Gastrocnemius medialis (tissue), 4 donors: ENCODE data around the gene SIRPA. TPM values are rescaled to one million over a fixed set of nuclear protein-coding genes. Genes with fewer than 3 reads are reported as not detected.

ENCODE experiments used
- ATAC-seq, 2 donors: fragments of 150-250 bp; one replicate each; pipeline ENCODE4 v1.9.1; 2016
- DNase-seq, 2 donors: peaks; one replicate each; pipeline ENCODE4 v3.0.0-alpha.2; 2019
- H3K27ac ChIP-seq, 4 donors: fragments of 200-600 bp; sonication (generic); 1 replicate in 1 of 4; 2 replicates in 3 of 4; pipeline ENCODE4 v1.5.1; 2016 to 2018; ENCODE audit warnings: mild to moderate bottlenecking in 2 of 4, moderate library complexity in 1 of 4
- H3K27me3 ChIP-seq, 3 donors: fragments of 200-600 bp; sonication (generic) in 2 of 3; 1 replicate in 1 of 3; 2 replicates in 2 of 3; pipeline versions ENCODE4 v1.5.1 to v1.6.0; 2016 to 2019; ENCODE audit warnings: mild to moderate bottlenecking in 1 of 3, moderate library complexity in 1 of 3
- H3K36me3 ChIP-seq, 2 donors: fragments of 200-600 bp; sonication (generic) in 1 of 2; one replicate each; pipeline ENCODE4 v1.5.1; 2017 to 2018
- H3K4me1 ChIP-seq, 2 donors: fragments of 200-600 bp; sonication (generic) in 1 of 2; one replicate each; pipeline ENCODE4 v1.5.1; 2016 to 2017; ENCODE audit warnings: mild to moderate bottlenecking in 2 of 2
- H3K4me3 ChIP-seq, 4 donors: fragments of 200-600 bp; sonication (generic) in 3 of 4; 1 replicate in 1 of 4; 2 replicates in 3 of 4; pipeline ENCODE4 v1.5.1; 2016 to 2019; ENCODE audit warnings: mild to moderate bottlenecking in 2 of 4
- H3K9me3 ChIP-seq, 3 donors: fragments of 200-600 bp; sonication (generic) in 2 of 3; 1 replicate in 1 of 3; 2 replicates in 2 of 3; pipeline ENCODE4 v1.5.1; 2016 to 2019
- POLR2A ChIP-seq, 2 donors: fragments of 450-650 bp; IDR thresholded peaks; one replicate each; pipeline ENCODE4 v1.6.1; 2017; ENCODE audit warnings: antibody characterized with exemption in 2 of 2, mild to moderate bottlenecking in 2 of 2, moderate library complexity in 2 of 2
- in situ Hi-C, 4 donors: fragments of 200-750 bp; cut with MboI; loops; one replicate each; pipeline versions ENCODE4 v1.15.0 to v1.8.0; 2017; ENCODE audit warnings: low sequenced_read_pairs in 4 of 4
- intact Hi-C: fragments of 100-400 bp; cut with DNase I; formaldehyde crosslinking; loops from one replicate; pipeline ENCODE4 v1.15.1; 2023; ENCODE audit warnings: low total_unique reads
- total RNA-seq, 4 donors: library from RNA; depleted of rRNA; stranded (reverse); fragments of >200 nt; gene quantifications; one replicate each; pipeline versions ENCODE4 v1.1.0 to v1.2.3, GENCODE V29; 2016
- TF ChIP-seq, protein P1 (sequence below), 5 experiments: fragments of 450-650 bp in 3 of 5; fragments of 200-600 bp in 2 of 5; sonication (generic) in 2 of 5; IDR thresholded peaks in 4 of 5; conservative IDR thresholded peaks in 1 of 5; 1 replicate in 4 of 5; 2 replicates in 1 of 5; pipeline ENCODE4 v1.5.1; 2016 to 2019; ENCODE audit warnings: antibody characterized with exemption in 5 of 5, mild to moderate bottlenecking in 3 of 5, moderate library complexity in 3 of 5

Gene SIRPA
- 10 to 100 TPM; 14.6 to 62.0 (median 20.6) TPM for total RNA-seq

DNA sequence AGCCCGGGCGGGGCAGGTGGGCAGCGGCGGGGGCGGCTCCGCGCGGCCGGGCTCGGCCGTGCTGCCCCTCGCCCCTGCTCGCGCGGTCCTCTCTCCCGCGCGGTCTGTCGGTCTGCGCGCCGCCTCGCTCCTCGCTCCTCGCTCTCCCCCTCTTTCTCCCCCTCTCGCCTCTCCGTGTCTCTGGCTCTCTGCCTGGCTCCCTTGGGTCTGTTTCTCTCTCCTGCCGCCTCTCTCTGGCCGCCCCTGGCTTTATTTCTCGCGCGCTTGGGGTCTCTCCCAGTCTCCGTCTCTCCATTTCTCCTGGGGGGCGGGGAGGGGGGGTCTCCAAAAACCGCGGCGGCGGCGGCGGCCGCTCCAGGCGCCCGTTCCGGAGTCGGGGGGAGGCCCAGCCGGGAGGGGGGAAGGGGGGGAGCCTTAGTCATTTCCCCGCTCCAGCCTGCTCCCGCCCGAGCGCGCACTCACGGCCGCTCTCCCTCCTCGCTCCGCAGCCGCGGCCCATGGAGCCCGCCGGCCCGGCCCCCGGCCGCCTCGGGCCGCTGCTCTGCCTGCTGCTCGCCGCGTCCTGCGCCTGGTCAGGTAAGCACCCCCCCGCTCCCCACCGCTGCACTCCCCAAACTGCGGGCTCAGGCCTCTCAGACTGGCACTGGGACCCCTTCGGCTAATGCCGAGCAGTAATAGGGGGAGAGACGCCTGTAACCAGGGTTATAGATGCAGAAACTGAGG, at the start of gene SIRPA:
SIRPA (plus strand) TSS at position 457 of the 723 bp plus-strand sequence; CDS start at position 498, 41 bp downstream.
- H3K27me3 ChIP-seq = no peaks in the 10 kb centered on the region
- peaks cover 0 to 21% of the 10 kb centered on the region in 2 donors for H3K4me1 ChIP-seq
- H3K4me3 ChIP-seq = peak within 1 kb of the TSS; percentile 65 to 94 (median 73)
- peak; percentile 77 for ATAC-seq
- DNase-seq = peak; percentile 37 to 50
- in situ Hi-C loops (no loop called here), intact Hi-C loops (loop anchor here (2.0 to 5.0 kb wide), 5 partner anchors 40 to 208 kb away; no protein-coding TSS in a partner anchor)
- H3K36me3 ChIP-seq = no peaks in the 10 kb centered on the region
- TF ChIP-seq POLR2A (IDR thresholded peaks at IDR 0.05) = peak; percentile 57 to 67
- TF ChIP-seq, protein P1, sequence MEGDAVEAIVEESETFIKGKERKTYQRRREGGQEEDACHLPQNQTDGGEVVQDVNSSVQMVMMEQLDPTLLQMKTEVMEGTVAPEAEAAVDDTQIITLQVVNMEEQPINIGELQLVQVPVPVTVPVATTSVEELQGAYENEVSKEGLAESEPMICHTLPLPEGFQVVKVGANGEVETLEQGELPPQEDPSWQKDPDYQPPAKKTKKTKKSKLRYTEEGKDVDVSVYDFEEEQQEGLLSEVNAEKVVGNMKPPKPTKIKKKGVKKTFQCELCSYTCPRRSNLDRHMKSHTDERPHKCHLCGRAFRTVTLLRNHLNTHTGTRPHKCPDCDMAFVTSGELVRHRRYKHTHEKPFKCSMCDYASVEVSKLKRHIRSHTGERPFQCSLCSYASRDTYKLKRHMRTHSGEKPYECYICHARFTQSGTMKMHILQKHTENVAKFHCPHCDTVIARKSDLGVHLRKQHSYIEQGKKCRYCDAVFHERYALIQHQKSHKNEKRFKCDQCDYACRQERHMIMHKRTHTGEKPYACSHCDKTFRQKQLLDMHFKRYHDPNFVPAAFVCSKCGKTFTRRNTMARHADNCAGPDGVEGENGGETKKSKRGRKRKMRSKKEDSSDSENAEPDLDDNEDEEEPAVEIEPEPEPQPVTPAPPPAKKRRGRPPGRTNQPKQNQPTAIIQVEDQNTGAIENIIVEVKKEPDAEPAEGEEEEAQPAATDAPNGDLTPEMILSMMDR (IDR thresholded peaks at IDR 0.05 in 4 of 5, conservative IDR thresholded peaks at IDR 0.05 in 1 of 5) = no peak
- no peaks in the 10 kb centered on the region for H3K9me3 ChIP-seq
- H3K27ac ChIP-seq = peak within 1 kb of the TSS; percentile 79 to 81 (median 80)

DNA sequence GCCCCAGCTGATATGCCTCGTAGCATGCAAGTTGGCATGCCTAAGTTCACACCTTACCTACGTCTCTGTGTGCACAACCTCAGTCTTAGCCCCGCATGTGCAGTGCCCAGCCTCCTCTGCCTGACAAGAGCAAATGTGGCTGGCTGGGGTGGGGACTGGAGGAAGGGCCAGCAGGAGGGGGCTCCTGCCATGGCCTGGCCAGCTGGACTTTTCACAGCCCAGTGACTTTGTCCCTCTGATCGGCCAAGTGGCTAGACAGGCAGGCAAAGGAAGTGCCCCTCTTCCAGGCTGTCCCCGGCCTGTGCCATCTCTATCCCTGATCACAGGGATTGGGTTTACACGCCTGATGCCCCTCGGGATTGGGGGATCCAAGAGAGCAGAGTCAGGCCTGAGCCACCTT, 49.5 kb upstream of the SIRPA start:
- TF ChIP-seq, protein P1 (IDR thresholded peaks at IDR 0.05 in 4 of 5, conservative IDR thresholded peaks at IDR 0.05 in 1 of 5) = no peak
- no peak for TF ChIP-seq POLR2A (IDR thresholded peaks at IDR 0.05)
- no peaks in the 10 kb centered on the region for H3K9me3 ChIP-seq
- in situ Hi-C loops = no loop called here

DNA sequence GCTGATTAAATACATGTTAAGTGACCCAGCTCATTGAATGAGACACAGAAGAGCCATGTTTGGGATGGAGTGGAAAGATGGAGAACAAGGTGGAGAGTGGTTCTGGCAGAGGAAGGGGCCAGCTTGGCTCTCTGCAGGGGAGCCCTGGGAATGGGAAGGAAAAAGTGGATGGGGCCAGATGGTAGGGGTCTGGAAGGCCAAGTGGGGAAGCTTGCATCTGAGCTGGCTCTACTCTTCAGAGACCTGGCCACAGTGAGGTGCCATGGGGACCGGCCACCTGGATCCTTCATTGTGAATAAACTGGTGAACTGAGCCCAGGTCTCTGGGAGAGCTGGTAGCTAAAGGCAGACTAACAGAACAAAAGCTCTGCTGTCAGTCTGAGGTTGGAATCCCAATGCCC, 48.9 kb upstream of the SIRPA start:
- DNase-seq (no peak), ATAC-seq (no peak)
- TF ChIP-seq POLR2A (IDR thresholded peaks at IDR 0.05) = no peak
- TF ChIP-seq, protein P1 (IDR thresholded peaks at IDR 0.05 in 4 of 5, conservative IDR thresholded peaks at IDR 0.05 in 1 of 5) = no peak
- in situ Hi-C loops = no loop called here
- no peak overlapping the region for H3K27ac ChIP-seq
- no peaks in the 10 kb centered on the region for H3K27me3 ChIP-seq
- intact Hi-C loops = no loop called here
- no peaks in the 10 kb centered on the region for H3K36me3 ChIP-seq
- H3K4me1 ChIP-seq = peaks cover 0 to 3% of the 10 kb centered on the region in 2 donors
- no peaks in the 10 kb centered on the region for H3K9me3 ChIP-seq
- no peak overlapping the region for H3K4me3 ChIP-seq

More for the DNA sequence above, 49.5 kb upstream of the SIRPA start:
- H3K27ac ChIP-seq = no peak overlapping the region
- H3K4me1 ChIP-seq = peaks cover 0 to 5% of the 10 kb centered on the region in 2 donors
- H3K36me3 ChIP-seq = no peaks in the 10 kb centered on the region
- no peaks in the 10 kb centered on the region for H3K27me3 ChIP-seq
- intact Hi-C loops = no loop called here
- DNase-seq (no peak), ATAC-seq (no peak)
- H3K4me3 ChIP-seq = no peak overlapping the region

DNA sequence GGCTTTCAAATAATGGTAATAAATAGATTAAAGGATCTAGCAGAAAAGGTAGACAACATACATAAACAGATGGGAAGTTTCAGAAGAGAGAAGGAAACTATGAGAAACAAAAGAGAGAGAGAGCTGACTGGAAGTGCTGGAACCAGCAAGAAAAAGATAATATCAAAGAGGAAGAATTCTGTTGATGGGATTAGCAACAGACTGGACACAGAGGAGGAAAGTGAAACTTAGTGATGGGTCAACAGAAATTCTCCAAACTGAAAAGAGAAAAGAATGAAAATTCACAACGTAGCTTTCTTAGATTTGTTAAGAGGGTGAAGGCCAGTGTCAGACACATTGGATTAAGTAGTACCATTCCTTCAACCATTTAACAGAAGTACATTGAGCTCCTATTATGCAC, 48.3 kb upstream of the SIRPA start:
- in situ Hi-C loops = no loop called here
- intact Hi-C loops = no loop called here
- ATAC-seq = no peak
- TF ChIP-seq, protein P1 (IDR thresholded peaks at IDR 0.05 in 4 of 5, conservative IDR thresholded peaks at IDR 0.05 in 1 of 5) = no peak
- TF ChIP-seq POLR2A (IDR thresholded peaks at IDR 0.05) = no peak
- DNase-seq = no peak
- Histone ChIP-seq H3K27me3 (no peaks in the 10 kb centered on the region), H3K4me3 (no peak overlapping the region), H3K36me3 (no peaks in the 10 kb centered on the region), H3K9me3 (no peaks in the 10 kb centered on the region), H3K4me1 (no peaks in the 10 kb centered on the region), H3K27ac (no peak overlapping the region)
